ENCODE measurements around the gene CLDN24.
"Not testable (repeated sequence)": the region's sequence is repeated elsewhere in the genome, so short reads cannot be mapped to it uniquely, and the experiment has no call there.

The CLDN24 gene

GRCh38 chr4:183345261-183345660 lies 23.0 kb upstream of the CLDN24 start:
- DNase-seq: no peak

GRCh38 chr4:183344523-183345255 lies 22.5 kb upstream of the CLDN24 start:
- no peak for DNase-seq

DNA sequence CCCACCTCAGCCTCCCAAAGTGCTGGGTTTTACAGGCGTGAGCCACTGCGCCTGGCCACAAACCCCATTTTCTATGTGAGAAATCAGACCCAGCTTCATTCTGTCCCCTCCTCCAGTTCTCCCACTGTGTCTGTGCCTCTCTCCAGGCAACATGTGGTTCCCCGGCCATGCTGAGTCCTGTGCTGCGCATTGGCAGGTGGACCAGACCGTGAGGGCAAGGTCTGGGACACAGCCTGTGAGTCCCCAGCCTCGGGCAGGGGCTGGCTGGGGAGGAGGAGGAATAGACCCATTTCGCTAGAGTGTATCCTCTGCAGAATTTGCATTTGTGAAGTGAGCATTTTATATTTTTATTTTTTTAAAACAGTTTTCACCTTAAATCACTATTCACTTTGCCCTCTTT lies 21.5 kb upstream of the CLDN24 start:
- no peak for DNase-seq

GRCh38 chr4:183342541-183343533 lies 20.6 kb upstream of the CLDN24 start:
- DNase-seq: no peak

GRCh38 chr4:183337833-183338232 lies 15.6 kb upstream of the CLDN24 start:
- DNase-seq: no peak

GRCh38 chr4:183337349-183337748 lies 15.1 kb upstream of the CLDN24 start:
- no peak for DNase-seq

- no peak for DNase-seq
Observed at GRCh38 chr4:183335369-183335940, 13.2 kb upstream of the CLDN24 start.

GRCh38 chr4:183333983-183334382 lies 11.8 kb upstream of the CLDN24 start:
- no peak for DNase-seq

GRCh38 chr4:183333202-183333601 lies 11.0 kb upstream of the CLDN24 start:
- no peak for DNase-seq

DNA sequence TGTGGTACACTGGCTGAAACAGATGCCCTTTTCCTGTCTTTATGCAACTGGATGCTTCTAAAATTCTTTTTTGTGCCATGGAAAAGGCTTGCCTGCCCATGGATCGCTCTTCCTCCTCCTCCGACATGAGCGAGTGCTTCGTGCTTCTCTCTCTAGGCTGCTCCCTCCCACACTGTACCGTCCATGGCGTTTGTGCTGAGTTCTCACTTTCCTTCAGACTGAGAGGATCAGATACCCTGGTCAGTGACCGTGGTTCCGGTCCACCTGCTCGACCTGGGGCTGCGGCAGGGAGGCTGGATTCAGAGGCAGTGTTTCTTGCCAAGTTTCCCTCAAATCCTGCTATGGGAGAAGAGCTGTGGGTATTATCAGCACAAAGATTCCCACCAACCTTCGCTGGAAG lies 10.2 kb upstream of the CLDN24 start:
- DNase-seq: no peak

GRCh38 chr4:183330841-183331240 lies 8.6 kb upstream of the CLDN24 start:
- no peak for DNase-seq

DNA sequence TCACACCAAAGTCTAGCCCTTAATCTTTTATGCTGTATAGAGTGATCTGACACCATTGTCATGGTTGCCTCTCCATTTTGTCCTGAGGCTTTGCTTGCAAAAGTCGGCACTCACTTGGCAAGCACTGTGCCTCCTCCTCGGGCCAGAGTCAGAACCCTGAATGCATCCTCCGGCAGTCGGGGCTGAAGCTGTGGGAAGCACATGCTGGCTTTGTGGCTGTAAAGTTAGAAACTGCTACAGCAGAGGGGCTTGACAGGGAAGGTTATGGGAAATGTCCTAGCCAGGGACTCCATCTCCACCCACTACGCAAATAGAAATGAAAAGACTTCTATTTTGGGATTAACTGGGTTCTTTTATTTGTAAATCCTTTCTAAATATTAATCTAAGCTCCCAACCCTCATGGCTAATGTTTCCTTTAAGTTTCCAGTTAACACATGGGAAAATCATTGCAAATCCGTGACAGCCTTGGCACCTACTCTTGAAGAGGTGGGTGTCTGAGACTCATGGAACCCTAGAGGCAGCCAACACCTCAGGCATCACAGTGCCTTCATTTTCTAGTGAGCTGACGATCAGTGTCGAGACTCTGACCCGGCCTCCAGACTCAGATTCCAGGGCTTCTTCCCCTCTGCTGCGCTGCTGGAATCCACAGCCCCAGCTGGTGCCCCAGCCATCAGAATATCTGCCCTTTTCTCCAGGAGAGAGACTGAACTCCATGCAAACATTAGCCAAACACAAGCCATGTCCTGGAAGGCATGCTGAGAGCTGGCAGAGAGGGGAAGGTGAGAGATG lies 7.9 kb upstream of the CLDN24 start:
- no peak for DNase-seq

GRCh38 chr4:183329244-183329643 lies 7.0 kb upstream of the CLDN24 start:
- no peak for DNase-seq

DNA sequence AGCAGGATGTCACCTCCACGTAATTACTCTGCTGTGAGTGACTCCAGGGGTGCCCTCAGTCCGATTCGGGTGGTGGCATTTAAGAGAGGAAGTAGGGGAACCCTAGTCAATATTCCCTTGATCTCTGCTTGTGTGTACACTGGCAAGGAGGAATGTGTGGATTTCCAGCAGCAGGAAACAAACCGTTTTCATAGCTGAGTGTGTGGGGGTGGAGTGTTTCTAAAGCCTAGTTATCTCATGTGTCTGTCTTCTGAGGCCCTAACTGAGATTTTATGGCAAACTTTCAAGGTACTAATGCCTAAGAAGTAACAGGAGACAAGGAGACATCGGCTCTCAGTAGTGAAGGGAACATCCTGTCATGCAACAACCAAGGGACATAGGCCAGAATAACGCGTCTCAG lies 6.6 kb upstream of the CLDN24 start:
- DNase-seq: no peak

DNA sequence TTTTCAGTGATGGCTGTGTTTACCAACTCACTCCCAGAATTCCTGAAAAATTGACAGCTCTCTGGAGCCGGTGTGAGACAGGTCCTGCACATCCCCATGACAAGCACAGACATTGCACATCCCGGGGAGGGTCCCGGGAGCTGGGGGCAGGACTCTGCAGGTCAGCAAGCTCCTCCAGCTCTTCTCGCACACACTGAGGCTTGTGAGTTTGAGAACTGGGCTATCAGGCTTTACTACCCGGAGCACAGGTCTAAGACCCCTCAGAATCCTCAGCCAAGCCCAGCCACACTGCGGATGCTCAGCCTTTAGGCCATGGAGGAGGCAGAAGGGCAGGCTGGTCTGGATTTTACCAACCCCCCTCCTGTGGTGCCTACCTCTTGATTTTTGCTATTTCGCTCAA lies 5.6 kb upstream of the CLDN24 start:
- DNase-seq: no peak

DNA sequence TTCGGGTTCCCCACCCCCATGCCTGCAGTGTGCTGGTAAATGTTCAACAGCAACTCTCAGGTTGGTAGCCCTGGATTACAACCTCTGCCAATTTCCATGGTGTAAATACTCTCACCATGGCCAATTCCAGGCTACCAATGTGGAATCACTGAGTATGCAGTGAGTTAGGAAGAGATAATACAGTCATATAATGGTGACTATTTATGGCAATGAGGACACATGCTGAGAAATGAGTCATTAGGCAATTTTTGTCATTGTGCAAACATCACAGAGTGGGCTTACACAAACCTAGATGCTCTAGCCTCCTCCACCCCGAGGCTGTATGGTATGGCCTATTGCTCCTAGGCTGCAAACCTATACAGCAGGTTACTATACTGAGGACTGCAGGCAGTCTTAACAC lies 4.6 kb upstream of the CLDN24 start:
- no peak for DNase-seq

GRCh38 chr4:183326387-183326786 lies 4.2 kb upstream of the CLDN24 start:
- not testable (repeated sequence) for DNase-seq

- DNase-seq: no peak
Observed at GRCh38 chr4:183324619-183325018, 2.4 kb upstream of the CLDN24 start.

DNA sequence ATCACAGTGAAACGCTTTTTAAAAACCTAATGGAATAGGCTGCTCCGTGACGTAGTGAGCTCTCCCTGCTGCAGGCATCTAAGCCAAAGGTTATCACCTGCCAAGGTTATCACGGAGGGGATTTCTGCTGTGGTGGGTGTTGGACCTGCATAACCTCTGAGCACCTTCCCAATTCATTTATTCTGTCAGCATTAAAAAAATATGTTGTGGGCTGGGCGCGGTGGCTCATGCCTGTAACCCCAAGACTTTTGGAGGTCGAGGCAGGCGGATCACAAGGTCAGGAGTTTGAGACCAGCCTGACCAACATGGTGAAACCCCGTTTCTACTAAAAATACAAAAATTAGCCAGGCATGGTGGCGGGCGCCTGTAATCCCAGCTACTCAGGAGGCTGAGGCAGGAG lies 1.8 kb upstream of the CLDN24 start:
- DNase-seq: not testable (repeated sequence)

DNA sequence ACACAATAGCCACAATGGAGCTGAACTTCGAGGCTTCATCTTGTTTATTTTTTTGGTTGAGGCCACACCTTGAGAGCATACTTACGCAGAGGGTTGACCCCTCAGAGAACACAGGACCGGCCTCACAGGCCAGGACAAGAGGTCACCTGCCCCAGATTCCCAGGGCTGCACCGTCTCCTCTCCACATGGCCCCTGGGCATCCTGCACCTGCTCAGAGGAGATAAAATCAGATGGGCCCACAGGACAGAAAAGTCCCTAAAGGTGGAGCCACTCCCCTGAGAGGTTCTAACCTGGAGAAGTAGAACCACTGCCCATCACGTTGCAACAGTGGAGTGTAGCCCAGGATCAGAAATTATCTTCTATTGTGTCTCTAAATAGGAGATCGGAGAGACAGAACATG lies 1.1 kb upstream of the CLDN24 start:
- no peak for DNase-seq

- DNase-seq: no peak
Observed at GRCh38 chr4:183321516-183321915, 710 bp downstream of the CLDN24 start.

DNA sequence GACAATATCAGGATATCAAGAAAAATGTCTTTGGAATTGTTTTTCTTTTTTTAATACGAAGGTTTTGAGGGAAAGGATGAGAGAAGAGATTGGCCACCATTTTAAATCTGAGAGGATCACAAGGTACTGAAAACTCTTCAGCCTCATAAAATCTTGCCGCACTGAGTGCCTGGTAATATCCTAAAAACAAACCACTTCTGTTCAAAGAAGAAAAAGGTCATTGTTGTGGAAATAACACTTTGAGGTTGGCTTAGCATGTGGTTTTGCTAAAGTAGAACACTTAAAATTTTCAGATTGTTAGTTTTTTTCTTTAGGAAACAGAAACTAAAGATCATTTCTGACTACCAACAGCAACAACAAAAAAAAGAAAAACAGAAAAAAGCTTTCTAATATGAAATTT lies 1.1 kb downstream of the CLDN24 start:
- no peak for DNase-seq

Data from activated naive CD4-positive, alpha-beta T cell treated with anti-CD3 and anti-CD28 coated beads, Interleukin-2, amount 50 U/mL, for 16 hours (primary cell).